Measurements from ENCODE around the gene MYMX.
"Not testable (repeated sequence)": the region's sequence is repeated elsewhere in the genome, so short reads cannot be mapped to it uniquely, and the experiment has no call there.

Gene MYMX

GRCh38 chr6:44229376-44230033 is 12.8 kb downstream of the MYMX start:
- Mint-ChIP-seq H3K27ac (no peak overlapping the region), H3K4me1 (ENCODE audit: low read depth) (peaks cover 12% of the 10 kb centered on the region), H3K4me3 (no peak overlapping the region), H3K9me3 (no peaks in the 10 kb centered on the region), H3K36me3 (ENCODE audit: low read depth) (peaks cover 6% of the 10 kb centered on the region), H3K27me3 (ENCODE audit: low read depth) (no peaks in the 10 kb centered on the region)

GRCh38 chr6:44230034-44230675 is 13.4 kb downstream of the MYMX start:
- Mint-ChIP-seq H3K27ac (no peak overlapping the region), H3K4me3 (no peak overlapping the region), H3K4me1 (ENCODE audit: low read depth) (peaks cover 7% of the 10 kb centered on the region), H3K36me3 (ENCODE audit: low read depth) (peaks cover 6% of the 10 kb centered on the region), H3K27me3 (ENCODE audit: low read depth) (no peaks in the 10 kb centered on the region), H3K9me3 (no peaks in the 10 kb centered on the region)

GRCh38 chr6:44231426-44231825 is 14.7 kb downstream of the MYMX start:
- not testable (repeated sequence) for H3K9me3 Mint-ChIP-seq; H3K36me3 Mint-ChIP-seq (ENCODE audit: low read depth); H3K4me1 Mint-ChIP-seq (ENCODE audit: low read depth)

GRCh38 chr6:44232676-44233566 is 16.2 kb downstream of the MYMX start:
- H3K27me3 Mint-ChIP-seq (ENCODE audit: low read depth), result no peaks in the 10 kb centered on the region
- peak overlapping the region; percentile 46 for H3K27ac Mint-ChIP-seq
- H3K4me3 Mint-ChIP-seq, result no peak overlapping the region
- H3K9me3 Mint-ChIP-seq, result no peaks in the 10 kb centered on the region
- H3K36me3 Mint-ChIP-seq (ENCODE audit: low read depth), result peaks cover 6% of the 10 kb centered on the region
- peaks cover 17% of the 10 kb centered on the region for H3K4me1 Mint-ChIP-seq (ENCODE audit: low read depth)

More at GRCh38 chr6:44231426-44231825, 14.7 kb downstream of the MYMX start:
- not testable (repeated sequence) for H3K27ac Mint-ChIP-seq; H3K27me3 Mint-ChIP-seq (ENCODE audit: low read depth); H3K4me3 Mint-ChIP-seq

DNA sequence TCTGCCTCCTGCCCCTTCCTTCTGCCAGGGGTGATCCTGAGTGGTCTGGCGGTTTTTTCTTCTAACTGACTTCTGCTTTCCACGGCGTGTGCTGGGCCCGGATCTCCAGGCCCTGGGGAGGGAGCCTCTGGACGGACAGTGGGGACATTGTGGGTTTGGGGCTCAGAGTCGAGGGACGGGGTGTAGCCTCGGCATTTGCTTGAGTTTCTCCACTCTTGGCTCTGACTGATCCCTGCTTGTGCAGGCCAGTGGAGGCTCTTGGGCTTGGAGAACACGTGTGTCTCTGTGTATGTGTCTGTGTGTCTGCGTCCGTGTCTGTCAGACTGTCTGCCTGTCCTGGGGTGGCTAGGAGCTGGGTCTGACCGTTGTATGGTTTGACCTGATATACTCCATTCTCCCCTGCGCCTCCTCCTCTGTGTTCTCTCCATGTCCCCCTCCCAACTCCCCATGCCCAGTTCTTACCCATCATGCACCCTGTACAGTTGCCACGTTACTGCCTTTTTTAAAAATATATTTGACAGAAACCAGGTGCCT is 16.9 kb downstream of the MYMX start:
- Mint-ChIP-seq H3K36me3 (ENCODE audit: low read depth) (peaks cover 6% of the 10 kb centered on the region), H3K27ac (no peak overlapping the region), H3K4me1 (ENCODE audit: low read depth) (peaks cover 19% of the 10 kb centered on the region), H3K27me3 (ENCODE audit: low read depth) (no peaks in the 10 kb centered on the region), H3K9me3 (no peaks in the 10 kb centered on the region), H3K4me3 (no peak overlapping the region)

DNA sequence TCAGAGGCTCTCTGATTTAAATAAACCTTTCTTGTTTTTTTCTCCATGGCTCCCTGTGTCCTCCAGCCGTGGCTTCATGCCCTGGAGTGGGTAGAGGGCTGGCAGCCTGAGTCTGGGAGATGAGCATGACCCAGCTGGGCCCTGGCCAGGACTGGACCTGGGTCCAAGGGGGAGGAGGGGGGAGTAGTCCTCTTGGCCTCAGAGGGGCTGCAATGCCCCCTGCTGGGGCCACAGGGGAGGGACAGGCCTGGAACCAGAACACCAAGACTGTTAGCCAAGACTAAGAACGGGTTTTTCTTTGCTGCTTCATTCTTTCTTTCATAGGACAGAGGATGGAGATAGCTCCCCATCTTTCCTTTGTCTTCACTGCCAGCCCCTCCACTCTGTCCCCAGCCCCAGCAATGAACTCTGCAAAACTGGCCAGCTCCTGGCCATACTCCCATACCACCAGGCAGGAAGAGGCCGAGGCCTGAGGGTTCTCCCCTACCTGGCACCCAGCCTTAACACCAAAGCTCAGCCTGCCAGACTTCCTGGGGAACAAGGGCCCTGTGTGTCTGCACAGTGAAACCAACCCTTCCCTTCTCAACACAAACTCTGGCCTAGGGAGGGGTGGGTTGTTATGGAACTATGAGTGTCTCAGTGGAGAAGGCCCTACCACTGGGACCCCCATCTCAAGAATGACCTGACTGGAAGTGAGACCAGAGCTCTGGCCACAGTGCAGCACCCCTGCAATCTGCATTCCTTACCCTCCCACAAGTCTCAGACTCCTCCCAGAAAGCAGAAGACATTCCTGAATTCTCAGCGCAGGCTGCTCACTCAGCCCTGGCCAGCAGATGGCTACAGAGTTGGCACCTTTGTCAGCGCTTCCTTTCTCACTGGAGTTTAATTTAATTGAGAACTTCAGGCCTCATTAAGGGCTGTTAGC is 17.6 kb downstream of the MYMX start:
- H3K27me3 Mint-ChIP-seq (ENCODE audit: low read depth), result no peaks in the 10 kb centered on the region
- H3K27ac Mint-ChIP-seq, result peak overlapping the region; percentile 31
- peaks cover 19% of the 10 kb centered on the region for H3K4me1 Mint-ChIP-seq (ENCODE audit: low read depth)
- H3K9me3 Mint-ChIP-seq, result no peaks in the 10 kb centered on the region
- H3K36me3 Mint-ChIP-seq (ENCODE audit: low read depth), result peaks cover 6% of the 10 kb centered on the region
- no peak overlapping the region for H3K4me3 Mint-ChIP-seq

GRCh38 chr6:44235269-44235668 is 18.5 kb downstream of the MYMX start:
- Mint-ChIP-seq H3K36me3 (ENCODE audit: low read depth) (peaks cover 6% of the 10 kb centered on the region), H3K9me3 (no peaks in the 10 kb centered on the region), H3K27me3 (ENCODE audit: low read depth) (no peaks in the 10 kb centered on the region), H3K27ac (no peak overlapping the region), H3K4me3 (no peak overlapping the region), H3K4me1 (ENCODE audit: low read depth) (peaks cover 19% of the 10 kb centered on the region)

- no peaks in the 10 kb centered on the region for H3K27me3 Mint-ChIP-seq (ENCODE audit: low read depth)
- H3K27ac Mint-ChIP-seq, result no peak overlapping the region
- H3K4me1 Mint-ChIP-seq (ENCODE audit: low read depth), result peaks cover 19% of the 10 kb centered on the region
- peaks cover 6% of the 10 kb centered on the region for H3K36me3 Mint-ChIP-seq (ENCODE audit: low read depth)
- H3K4me3 Mint-ChIP-seq, result no peak overlapping the region
- H3K9me3 Mint-ChIP-seq, result no peaks in the 10 kb centered on the region
Measured at GRCh38 chr6:44235891-44236516, 19.3 kb downstream of the MYMX start.

DNA sequence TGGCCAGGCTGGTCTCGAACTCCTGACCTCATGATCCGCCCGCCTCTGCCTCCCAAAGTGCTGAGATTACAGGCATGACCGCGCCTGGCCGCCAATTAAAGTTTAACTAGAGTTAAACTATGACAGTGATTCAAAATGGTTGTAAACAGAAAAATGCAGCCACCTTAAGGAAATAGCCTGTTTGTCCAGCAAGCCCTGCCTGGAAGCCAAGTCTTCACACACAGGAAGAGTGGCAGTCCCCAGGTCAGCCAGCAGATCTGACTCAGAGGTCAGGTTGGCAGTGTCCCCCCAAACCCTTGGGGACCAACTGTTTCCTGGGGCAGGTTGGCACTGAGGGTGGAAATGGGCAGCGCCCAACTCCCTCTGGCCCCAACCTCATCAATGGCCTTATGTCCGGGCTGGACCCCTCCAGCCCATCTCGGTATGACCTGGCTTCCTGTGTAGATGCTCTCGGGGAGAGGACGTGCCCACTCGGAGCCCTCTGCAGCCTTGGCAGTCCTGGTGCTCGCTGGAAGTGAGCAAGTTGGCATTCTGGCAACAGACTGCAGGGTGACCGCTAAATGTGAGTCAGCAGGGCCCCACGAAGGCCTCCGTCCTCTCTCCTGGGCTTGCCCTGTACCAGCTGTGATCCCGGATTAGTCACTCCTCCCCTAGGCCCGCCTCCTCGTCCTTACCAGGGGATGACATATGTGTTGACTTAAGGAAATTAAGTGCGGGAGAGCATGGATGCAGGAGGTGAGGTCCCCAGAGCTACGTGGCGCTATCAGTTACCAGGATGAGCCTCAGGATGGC is 20.5 kb downstream of the MYMX start:
- H3K4me1 Mint-ChIP-seq (ENCODE audit: low read depth), result peaks cover 19% of the 10 kb centered on the region
- H3K27ac Mint-ChIP-seq, result peak overlapping the region; percentile 95
- peak overlapping the region; percentile 89 for H3K4me3 Mint-ChIP-seq
- H3K36me3 Mint-ChIP-seq (ENCODE audit: low read depth), result peaks cover 5% of the 10 kb centered on the region
- no peaks in the 10 kb centered on the region for H3K27me3 Mint-ChIP-seq (ENCODE audit: low read depth)
- H3K9me3 Mint-ChIP-seq, result no peaks in the 10 kb centered on the region

- Mint-ChIP-seq H3K27me3 (ENCODE audit: low read depth) (no peaks in the 10 kb centered on the region), H3K9me3 (no peaks in the 10 kb centered on the region), H3K4me3 (peak overlapping the region; percentile 89), H3K27ac (peak overlapping the region; percentile 95), H3K4me1 (ENCODE audit: low read depth) (peaks cover 18% of the 10 kb centered on the region), H3K36me3 (ENCODE audit: low read depth) (peaks cover 1% of the 10 kb centered on the region)
Measured at GRCh38 chr6:44237813-44238433, 21.2 kb downstream of the MYMX start.

- Mint-ChIP-seq H3K4me1 (ENCODE audit: low read depth) (peaks cover 12% of the 10 kb centered on the region), H3K27ac (peak overlapping the region; percentile 73), H3K27me3 (ENCODE audit: low read depth) (no peaks in the 10 kb centered on the region), H3K36me3 (ENCODE audit: low read depth) (no peaks in the 10 kb centered on the region), H3K9me3 (no peaks in the 10 kb centered on the region), H3K4me3 (peak overlapping the region; percentile 89)
Measured at GRCh38 chr6:44238687-44239350, 22.1 kb downstream of the MYMX start.

DNA sequence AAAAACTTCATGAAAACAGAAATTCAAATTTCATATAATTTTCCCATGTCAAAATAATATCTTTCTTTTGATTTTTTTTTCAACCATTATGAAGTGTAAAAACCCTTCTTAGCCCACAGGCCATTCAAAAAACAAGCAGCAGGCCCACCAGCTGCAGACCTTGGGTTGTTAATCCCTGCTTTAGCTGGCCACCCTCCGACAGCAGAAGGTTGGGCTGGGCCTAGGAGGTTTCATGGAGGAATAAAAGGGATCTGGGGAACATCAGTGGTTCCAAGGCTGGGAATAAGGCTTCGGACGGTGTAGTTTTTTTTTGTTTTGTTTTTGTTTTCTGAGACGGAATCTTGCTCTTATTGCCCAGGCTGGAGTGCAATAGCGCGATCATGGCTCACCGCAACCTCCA is 26.6 kb downstream of the MYMX start:
- H3K27me3 Mint-ChIP-seq (ENCODE audit: low read depth), result no peaks in the 10 kb centered on the region
- H3K9me3 Mint-ChIP-seq, result no peaks in the 10 kb centered on the region
- peaks cover 12% of the 10 kb centered on the region for H3K36me3 Mint-ChIP-seq (ENCODE audit: low read depth)
- H3K4me3 Mint-ChIP-seq, result no peak overlapping the region
- H3K27ac Mint-ChIP-seq, result no peak overlapping the region
- H3K4me1 Mint-ChIP-seq (ENCODE audit: low read depth), result peaks cover 12% of the 10 kb centered on the region

Measured in T-helper 1 cell treated with Interleukin-12 subunit alpha and Interleukin-12 subunit beta and Interleukin-4 antibody, amounts not matched to agents 30 μg/mL and 1 μg/mL, for 36 hours (primary cell).